GM19328 (cell line): ENCODE measurements around the gene IRX4.
"Not testable (repeated sequence)": the region's sequence is repeated elsewhere in the genome, so short reads cannot be mapped to it uniquely, and the experiment has no call there.

ENCODE experiments used
- ATAC-seq: cut with Tn5 transposase; IDR thresholded peaks from one replicate; pipeline ENCODE4 v1.9.1; 2021; ENCODE audit warnings: mild to moderate bottlenecking, moderate library complexity; ENCODE audit not compliant: unreplicated experiment

IRX4 gene

DNA sequence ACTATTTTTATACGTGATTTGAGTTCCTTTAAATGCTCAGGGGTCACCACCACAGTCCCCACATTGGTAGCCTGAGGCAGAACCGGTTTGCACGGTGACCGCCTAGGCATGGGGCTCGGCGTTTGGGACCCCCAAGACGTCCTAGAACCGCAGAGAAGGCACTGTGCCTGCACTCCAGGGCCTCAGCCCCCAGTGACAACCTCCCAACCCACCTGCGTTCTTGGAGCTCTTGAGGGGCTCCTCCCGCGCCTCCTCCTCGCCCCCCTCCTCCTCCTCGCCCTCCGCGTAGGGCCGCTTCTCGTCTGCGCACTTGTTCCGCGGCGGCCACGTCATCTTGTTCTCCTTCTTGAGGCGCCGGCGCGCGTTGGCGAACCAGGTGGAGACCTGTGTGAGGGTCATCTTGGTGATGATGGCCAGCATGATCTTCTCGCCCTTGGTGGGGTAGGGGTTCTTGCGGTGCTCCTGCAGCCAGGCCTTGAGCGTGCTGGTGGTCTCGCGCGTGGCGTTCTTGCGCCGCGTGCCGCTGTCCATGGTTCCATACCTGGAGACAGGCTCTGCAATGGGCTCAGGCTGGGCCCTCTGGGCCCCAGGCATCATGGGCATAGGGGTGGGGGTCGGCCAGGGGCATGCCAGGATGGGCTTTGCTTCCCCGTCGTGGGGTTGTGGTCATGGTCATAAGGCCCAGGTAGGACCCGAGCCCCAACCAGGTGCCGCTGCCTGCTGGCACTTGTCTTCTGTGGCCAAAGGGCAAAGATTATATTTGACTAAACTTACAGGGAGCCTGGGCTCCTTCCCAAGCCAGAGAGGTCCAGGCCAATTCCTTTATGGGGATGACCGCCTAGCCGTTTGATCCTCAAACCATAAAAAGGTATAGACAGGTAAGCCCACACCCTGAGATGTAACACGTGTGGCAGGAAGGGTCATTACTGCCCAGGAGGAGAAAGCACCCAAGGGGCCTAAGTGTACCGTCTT, 3.1 kb downstream of the IRX4 start:
- no peak for ATAC-seq

DNA sequence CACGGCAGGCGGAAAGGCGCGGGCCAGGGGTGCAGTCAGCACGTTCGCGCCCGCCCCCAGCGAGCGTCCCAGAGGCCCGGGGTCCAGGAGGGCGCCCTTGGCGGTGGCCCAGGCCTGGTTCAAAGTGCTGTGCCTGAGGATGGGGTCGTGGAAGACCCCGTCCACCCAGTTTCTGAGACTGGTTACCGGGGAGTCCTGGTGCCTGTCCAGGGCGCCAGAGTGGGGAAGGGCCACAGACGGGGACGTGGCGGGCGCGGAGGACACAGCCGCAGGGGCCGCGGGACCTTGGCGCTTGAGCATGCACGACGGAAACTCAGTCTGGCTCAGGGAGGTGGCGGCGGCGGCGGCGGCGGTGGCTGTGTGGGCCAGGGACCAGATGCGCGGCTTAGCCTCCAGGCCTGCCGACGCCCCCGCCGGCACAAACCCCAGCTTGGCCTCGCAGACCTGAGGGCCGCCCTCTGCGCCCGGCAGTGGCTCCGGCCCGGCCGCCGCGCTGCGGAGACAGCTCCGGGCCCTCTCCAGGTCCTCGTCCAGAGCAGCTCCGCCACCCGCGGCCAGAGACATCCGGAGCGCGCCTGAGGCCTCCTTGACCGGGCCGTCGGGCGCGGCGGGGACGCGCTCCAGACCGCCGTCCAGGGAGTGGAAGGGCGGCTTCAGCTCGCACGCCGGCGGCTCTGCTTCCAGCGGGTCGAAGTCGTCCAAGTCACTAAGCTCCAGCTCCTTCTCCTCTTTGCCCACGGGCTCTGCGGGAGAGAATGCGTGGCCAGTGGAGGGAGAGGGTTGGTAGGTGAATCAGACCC, 4.5 kb downstream of the IRX4 start:
- no peak for ATAC-seq

DNA sequence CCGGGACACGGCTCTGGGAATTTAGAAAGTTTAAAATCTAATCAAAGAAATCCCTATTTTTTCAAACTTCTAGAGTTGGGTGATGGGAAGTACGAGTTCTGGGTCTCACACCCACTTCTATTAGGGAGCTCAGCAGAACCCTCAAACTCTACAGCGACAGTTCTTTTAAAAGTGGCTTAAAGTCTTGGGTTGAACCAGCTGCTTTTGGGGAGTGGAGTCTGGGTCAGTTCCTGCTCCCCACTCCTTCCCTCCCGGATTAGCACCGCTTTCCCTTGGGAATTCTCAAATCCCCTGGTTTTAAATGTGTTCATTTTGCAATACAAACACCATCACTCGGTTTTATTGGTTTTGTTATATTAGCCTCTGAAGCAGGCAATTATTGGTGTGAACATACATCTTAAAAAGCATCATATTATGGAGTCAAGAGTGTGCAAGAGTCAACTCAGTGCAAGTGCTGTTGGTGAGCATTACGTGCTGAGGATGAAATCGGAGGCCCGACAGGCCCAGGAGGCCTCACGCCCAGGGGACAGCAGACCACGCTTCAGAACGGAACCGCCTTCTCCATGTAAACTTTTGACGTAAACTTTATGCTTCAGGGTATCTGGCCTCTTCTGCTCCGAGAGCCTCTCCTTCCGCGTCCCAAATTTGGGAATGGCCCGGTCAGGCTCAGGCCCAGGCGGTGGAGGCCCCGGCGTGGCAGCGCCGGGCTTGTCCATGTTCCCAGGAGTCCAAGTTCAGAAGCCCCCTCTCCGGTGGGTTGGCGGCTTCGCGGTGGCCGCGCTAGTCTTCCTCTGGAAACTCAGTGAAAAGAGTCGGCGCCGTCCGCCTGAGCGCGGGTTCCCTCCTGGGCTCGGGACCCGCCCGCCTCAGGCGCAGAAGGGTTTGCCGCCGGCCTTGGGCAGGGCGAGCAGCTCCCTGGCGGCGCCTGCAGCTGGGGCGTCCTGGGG, 5.3 kb downstream of the IRX4 start:
- ATAC-seq, result no peak

DNA sequence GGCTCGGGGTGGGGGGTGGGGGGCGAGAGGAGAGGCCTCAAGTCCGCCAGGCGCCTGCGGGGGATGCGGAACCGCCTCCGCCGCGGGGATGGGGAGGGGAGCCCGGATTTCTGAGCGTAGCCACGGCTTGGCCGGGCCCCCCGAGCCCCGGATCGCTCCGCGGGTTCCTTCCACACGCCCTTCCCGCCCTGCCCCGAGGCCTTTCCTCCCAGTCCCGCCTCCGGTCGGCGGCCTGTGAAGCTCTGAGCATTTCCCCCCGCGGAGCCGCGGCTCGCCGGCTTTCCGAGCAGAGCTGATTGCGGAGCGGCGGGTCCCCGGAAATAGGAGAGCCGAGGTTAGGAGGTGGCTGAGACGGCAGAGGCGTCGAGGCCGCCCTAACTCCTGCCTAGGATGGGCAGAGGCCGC, 6.1 kb downstream of the IRX4 start:
- ATAC-seq, result no peak

DNA sequence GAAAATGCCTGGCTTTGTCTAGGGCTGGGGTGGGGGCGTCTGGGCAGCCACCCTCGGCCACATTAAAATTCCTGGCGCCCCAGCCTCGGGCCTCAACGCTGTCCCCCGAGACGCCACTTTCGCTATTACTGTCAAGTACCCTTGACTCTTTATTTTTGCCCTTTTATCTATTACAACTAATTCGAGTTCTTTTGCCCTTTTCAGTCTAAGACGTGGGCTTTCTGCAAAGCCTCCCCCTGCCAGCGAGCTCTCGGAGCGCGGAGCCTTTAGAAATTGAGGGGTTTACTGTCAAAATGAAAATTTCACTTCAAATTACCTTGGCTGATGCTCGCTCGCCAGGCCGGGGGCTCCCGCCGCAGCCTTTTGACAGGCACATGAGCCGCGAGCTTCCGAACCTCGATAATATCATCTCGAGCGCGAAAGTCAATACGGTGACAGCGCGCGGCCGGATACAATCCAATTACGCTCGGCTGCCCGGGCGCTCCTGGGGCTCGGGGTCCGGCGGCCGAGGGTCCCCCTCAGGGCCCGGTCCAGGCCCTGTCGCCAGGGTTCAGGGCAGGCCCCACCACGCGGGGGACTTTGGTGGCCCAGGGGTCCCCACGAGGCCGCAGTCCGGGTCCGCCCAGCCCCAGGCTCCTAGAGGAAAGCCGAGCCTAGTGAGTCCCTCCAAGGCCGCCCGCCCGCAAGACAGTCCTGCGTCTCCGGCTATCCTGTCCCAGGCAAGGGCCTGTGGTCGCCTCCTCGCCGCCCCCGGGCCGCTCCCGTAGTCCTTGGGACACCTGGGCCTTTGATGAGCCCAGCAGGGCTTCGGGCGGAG, 6.7 kb downstream of the IRX4 start:
- no peak for ATAC-seq

DNA sequence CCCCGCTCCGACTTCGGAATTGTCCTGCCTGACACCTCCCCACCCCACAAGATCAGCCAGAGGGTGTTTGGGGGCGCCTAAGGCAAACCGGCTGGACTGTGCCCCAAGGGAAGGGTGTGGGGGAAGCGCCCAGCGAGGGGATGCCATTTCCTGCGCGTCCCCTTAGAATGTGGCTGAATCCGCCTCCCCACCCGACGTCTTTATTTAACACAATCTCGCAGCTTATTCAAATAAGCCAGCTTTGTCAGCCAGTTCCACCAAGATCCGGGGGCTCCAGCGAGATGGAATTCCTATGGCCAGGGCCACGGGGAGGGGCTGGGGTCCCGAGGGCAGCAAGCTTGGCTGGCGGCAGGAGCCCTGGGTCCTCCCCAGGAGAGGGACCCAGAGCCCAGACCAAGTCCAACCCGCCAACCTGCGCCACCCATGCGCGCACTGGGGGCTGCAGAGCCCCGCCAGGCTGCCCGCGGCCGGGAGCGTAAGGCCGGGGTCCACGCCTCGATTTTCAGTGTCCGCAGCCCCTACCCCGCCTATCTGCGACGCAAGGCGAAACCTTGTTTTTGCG, 7.4 kb downstream of the IRX4 start:
- ATAC-seq, result no peak

DNA sequence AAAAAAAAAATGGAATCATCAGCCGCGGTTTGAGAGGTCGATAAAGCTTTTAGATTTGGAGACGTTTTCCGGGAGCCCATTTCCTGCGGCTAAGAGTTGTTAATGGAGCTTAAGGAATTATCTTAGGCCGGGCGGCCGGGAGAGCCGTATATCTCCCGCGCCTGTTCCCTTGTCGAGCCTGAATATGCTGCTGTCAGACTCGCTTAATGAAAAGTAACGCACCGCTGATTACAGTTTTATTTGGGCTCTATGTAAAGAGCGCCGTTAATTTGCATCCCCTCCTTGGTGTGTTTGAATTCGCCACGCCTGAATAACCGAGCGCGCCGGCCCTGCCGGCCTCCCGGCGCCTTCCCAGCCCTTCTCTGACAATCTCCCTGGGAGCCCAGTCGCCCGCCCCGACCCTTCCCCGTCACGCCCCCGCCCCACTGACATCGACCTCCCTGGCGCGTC, 7.9 kb downstream of the IRX4 start:
- ATAC-seq, result no peak

DNA sequence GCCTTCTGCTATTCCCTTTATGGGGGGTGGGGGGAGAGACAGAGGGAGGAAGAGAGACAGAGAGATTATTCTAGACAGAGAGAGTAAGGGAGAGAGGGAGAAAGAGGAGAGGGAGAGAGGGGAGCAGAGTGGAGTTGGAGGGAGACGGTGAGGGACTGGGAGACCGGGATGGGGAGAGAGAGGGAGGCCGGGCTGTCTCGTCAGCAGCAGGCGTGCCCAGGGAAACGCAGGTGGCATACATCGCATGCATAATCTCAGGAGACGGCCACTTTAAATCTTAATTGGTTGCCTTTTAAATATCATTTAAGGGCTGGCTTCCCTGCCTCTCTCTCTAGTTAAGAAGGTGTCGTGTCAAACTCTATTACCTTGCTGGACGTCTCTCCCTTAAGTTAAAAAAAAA, 8.4 kb downstream of the IRX4 start:
- no peak for ATAC-seq

DNA sequence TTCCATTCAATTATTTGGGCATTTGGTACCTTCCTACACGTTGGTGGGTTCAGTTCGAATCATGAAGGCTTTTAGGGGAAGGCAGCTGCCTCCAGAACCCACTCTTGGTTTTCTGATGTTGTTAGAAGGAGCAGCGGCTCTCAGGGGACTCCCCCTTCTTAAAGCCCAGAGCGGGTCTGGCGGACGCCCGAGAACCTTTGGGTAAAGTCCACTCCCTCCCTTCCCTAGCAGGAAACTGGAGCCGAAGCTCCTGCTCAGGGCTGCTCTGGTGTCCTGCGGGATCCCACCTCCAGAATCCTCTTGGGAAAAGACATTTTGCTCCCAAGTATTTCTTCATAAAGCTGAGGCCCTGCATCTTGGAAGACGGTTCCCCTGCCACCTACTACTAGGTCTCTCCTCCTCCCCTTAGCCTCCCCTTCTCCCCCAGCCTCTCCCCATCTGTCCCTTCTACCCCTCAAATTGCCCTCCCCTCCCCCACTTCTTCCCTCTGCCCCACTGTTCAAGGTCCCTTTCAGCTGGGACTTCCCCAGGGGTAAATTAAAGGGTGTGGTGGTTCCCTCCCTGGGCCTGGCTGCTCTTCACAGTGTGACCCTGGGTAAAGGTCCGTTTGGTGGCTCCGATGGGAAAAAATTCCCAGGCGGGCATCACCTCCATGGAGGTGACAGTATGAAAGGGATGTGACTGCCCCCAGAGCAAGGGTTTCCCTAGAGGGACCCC, 9.3 kb downstream of the IRX4 start:
- ATAC-seq, result no peak

DNA sequence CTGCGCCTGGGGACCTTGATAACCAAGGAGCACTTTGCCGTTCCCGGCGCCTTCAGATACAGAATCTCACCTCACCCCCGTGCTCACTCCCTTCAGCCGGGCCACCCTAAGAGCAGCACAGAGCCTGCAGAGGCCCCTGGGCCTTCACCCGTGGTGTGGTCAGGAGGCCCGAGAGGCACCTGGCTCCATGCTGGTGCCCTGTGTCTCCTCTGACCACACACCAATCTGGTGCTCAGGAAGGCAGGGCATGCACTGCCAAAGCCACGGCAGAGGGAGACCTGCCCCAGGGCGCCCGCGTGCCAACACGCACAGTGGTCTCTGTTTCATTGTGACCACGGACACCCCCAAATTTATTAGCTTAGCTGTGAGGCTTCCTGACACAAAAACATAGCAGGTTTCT, 11.3 kb downstream of the IRX4 start:
- no peak for ATAC-seq

DNA sequence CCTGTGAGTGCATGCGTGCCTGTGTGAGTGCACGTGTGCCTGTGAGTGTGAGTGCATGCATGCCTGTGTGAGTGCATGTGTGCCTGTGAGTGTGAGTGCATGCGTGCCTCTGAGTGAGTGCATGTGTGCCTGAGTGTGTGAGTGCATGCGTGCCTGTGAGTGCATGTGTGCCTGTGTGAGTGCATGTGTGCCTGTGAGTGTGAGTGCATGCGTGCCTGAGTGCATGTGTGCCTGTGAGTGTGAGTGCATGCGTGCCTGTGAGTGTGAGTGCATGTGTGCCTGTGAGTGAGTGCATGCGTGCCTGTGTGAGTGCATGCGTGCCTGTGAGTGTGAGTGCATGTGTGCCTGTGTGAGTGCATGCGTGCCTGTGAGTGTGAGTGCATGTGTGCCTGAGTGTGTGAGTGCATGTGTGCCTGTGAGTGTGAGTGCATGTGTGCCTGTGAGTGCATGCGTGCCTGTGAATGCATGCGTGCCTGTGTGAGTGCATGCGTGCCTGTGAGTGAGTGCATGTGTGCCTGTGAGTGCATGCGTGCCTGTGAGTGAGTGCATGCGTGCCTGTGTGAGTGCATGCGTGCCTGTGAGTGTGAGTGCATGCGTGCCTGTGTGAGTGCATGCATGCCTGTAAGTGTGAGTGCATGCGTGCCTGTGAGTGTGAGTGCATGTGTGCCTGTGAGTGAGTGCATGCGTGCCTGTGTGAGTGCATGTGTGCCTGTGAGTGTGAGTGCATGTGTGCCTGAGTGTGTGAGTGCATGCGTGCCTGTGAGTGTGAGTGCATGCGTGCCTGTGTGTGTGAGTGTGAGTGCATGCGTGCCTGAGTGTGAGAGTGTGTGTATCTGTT, 12.1 kb downstream of the IRX4 start:
- not testable (repeated sequence) for ATAC-seq

DNA sequence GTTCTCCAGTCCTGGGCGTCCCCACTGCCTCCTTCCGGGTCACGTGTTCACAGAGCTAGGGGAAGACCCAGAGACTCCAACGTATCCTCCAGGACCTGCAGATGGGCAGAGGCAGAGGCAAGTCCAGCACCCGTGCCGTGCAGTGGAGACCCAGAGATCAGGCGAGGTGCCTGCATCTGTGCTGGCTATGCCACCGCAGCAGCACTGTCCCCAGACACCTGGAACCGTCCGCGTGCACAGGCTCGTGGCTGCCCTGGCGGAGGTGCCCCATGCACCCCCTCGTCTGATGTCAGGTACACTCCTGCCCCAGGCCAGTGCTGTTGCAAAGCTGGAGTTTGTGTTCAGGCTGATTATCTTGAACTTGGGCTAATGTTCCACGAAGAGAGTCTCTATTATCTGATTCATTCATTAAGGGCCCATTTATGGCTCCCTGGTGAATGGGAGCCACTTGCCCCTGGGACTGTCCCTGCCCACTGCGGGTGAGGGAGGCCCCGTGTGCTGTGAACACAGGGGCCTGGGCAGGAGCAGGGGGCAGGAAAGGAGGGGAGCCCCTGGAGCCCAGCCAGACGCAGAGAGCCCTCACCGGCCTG, 13.7 kb downstream of the IRX4 start:
- ATAC-seq, result no peak

DNA sequence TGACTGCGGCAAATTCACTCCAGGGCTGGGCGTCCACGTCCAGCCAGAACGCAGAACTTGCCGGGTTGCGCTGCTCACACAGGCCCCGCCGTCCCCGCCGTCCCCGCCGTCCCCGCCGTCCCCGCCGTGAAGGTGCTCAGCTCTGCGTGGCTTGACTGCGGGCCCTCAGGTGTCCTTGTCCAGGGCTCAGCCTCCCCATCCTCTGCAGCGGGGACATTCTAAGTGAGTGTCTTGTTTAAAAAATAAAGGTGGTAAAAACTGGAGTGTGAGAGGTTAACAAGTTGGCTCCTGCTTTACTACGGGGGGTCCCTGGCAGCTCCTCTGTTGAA, 14.9 kb downstream of the IRX4 start:
- no peak for ATAC-seq

DNA sequence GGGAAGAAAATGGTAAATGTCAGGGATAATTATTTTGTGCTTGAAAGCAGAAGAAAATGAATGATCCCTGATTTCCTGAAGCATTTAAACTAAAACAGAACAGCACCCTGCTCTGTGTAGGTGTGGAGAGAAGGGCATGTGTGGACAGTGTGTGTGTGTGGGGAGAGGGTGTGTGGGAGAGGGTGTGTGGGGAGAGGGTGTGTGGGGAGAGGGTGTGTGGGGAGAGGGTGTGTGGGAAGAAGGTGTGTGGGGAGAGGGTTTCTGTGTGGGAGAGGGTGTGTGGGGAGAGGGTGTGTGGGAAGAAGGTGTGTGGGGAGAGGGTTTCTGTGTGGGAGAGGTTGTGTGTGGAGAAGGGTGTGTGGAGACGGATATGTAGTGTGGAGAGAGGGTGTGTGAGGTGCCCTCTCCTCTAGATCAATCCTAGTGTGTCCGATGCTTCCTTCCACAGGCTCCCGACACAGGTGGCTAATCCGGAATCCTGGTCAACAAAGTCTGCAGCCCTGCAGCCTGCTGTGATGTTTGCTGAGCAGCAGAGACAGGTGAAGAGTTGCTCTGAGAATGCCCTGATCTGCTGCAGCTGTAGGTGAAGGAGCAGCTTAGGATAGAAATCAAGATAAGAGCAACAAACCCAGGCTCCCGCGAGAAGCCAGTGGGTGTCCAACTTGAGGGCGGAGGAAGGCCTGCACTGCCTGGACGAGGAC, 15.5 kb downstream of the IRX4 start:
- ATAC-seq, result no peak

DNA sequence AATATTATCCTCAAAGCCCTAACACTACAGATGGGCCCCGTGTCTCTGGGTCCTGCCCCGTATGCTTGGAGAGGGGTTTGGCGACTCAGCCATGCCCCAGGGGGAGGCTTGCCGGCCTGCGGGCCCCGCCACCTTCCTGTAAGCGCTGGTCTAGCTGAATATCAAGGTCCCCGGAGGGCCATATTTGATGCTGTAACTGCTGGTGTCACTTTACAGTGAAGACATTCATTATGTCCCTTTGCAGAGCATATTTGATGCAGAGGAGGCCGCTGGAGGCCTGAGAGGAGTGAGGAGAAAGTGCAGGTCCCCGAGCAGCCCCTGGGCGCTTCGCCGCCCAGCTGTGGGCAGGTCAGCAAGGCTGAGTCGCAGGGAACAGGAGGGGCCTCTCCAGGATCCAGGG, 16.8 kb downstream of the IRX4 start:
- no peak for ATAC-seq

DNA sequence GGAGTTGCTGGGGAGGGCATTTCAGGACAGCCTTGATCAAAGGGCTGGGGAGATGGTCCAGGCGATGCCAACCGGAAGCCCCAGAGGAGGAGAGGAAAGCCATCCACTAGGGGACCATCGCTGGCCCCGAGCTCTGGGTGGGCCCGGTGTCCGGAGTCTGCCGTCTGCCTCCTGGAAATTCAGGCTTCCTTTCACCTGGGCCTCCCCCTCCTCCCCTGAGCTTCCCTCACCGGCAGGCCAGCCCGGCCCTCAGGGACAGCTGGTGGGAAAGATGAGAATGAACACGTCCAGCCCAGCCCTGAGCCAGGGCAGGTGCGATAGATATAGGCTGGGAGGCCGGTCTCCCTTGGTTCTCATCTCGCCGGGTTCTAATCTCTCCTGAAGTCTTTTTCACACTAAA, 17.2 kb downstream of the IRX4 start:
- no peak for ATAC-seq

DNA sequence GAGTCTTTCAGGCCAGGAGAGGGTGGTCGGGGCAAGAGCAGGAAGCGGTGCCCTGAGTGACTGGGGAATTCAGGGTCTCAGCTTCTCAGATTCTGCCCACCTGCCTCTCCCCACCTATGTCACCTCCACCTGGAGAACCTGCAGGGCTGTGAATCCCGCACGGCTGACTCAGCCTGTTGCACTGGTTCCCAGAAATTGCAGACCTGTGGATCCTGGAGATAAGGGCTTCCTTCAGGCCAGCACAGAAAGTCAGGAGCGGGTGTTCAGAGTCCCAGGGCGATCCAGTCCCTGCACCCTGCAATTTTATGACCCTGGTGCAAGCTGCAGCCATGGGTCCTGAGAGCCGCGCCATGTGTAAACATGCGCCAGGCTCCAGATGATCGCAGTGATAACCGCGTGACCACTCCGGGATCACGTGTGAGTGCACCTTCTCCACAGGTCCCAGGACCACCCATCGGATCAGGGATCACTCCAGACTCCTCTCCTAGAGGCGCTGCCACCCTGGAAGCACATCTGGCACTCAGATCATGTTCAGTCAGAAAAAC, 17.8 kb downstream of the IRX4 start:
- no peak for ATAC-seq
